H1 (cell line): ENCODE measurements around the gene ST8SIA5. TPM values are rescaled to one million over a fixed set of nuclear protein-coding genes. Genes with fewer than 3 reads are reported as not detected.

Experiments
- CTCF ChIA-PET: fragments of 300-600 bp; sonication (Branson Sonifier 250); formaldehyde crosslinking; loops from one replicate; lab custom pipeline; 2021; ENCODE audit not compliant: partially characterized antibody; lab: Charles Lee
- POLR2A ChIA-PET: fragments of 300-600 bp; sonication (Branson Sonifier 250); formaldehyde crosslinking; loops from one replicate; lab custom pipeline; 2021; ENCODE audit warnings: inconsistent platforms; ENCODE audit not compliant: partially characterized antibody; lab: Charles Lee
- DNase-seq, 2 experiments: peaks; one replicate each; pipeline versions ENCODE4 v3.0.0 to v3.0.0-alpha.2; 2010 to 2022; ENCODE audit warnings: low spot score in 2 of 2, low read depth in 1 of 2, mixed read lengths in 1 of 2
- FAIRE-seq: peaks from 2 replicates; lab custom pipeline; 2011; peaks lifted over from hg19 to GRCh38; lab: Jason Lieb, UNC
- H2AFZ ChIP-seq: 2 replicates; pipeline ENCODE4 v1.8.1; 2012; ENCODE audit warnings: low read length, inconsistent platforms
- H2AK5ac ChIP-seq: 2 replicates; pipeline ENCODE4 v1.6.1; 2013; ENCODE audit warnings: low read depth, low read length
- H2BK120ac ChIP-seq: replicated peaks from 2 replicates; pipeline ENCODE3; 2013; ENCODE audit warnings: low read depth, low read length, inconsistent platforms
- H2BK12ac ChIP-seq: 2 replicates; pipeline ENCODE4 v1.6.1; 2013; ENCODE audit warnings: low read depth, low read length
- H2BK15ac ChIP-seq: 2 replicates; pipeline ENCODE4 v1.6.1; 2013; ENCODE audit warnings: low read length
- H2BK20ac ChIP-seq: 2 replicates; pipeline ENCODE4 v1.6.1; 2013; ENCODE audit warnings: low read length
- H2BK5ac ChIP-seq: 2 replicates; pipeline ENCODE4 v1.6.1; 2013; ENCODE audit warnings: low read depth, low read length
- H3K14ac ChIP-seq: 2 replicates; pipeline ENCODE4 v1.6.1; 2013; ENCODE audit warnings: inconsistent platforms; ENCODE audit not compliant: insufficient read length
- H3K18ac ChIP-seq: 2 replicates; pipeline ENCODE4 v1.6.1; 2013; ENCODE audit warnings: low read length; ENCODE audit errors: extremely low read depth
- H3K23ac ChIP-seq: 2 replicates; pipeline ENCODE4 v1.6.1; 2013; ENCODE audit warnings: inconsistent platforms; ENCODE audit not compliant: insufficient read length
- H3K23me2 ChIP-seq: 2 replicates; pipeline ENCODE4 v1.6.1; 2013; ENCODE audit warnings: low read depth, low read length
- H3K27ac ChIP-seq: 2 replicates; pipeline ENCODE4 v1.6.1; 2011; ENCODE audit warnings: low read depth, low read length, inconsistent platforms
- H3K27me3 ChIP-seq, 4 experiments: replicated peaks in 1 of 4; 1 replicate in 1 of 4; 2 replicates in 3 of 4; pipeline versions ENCODE4 v1.6.1 to v1.8.1; 2011 to 2013; ENCODE audit warnings: low read length in 3 of 4, mild to moderate bottlenecking in 3 of 4, inconsistent platforms in 2 of 4, mixed read lengths in 2 of 4, moderate library complexity in 1 of 4; ENCODE audit not compliant: control insufficient read depth in 3 of 4, insufficient read depth in 3 of 4; ENCODE audit errors: extremely low read depth in 1 of 4
- H3K36me3 ChIP-seq, 4 experiments: 2 replicates each; pipeline versions ENCODE4 v1.6.1 to v1.8.1; 2011 to 2013; ENCODE audit warnings: mild to moderate bottlenecking in 4 of 4, low read length in 3 of 4, moderate library complexity in 2 of 4, control low read depth in 1 of 4, inconsistent platforms in 1 of 4; ENCODE audit not compliant: insufficient read depth in 4 of 4, control insufficient read depth in 2 of 4
- H3K4ac ChIP-seq: replicated peaks from 2 replicates; pipeline ENCODE3; 2013; ENCODE audit warnings: low read length, low read depth, mixed read lengths, inconsistent platforms; ENCODE audit not compliant: insufficient read length
- H3K4me1 ChIP-seq, 4 experiments: replicated peaks in 1 of 4; 1 replicate in 1 of 4; 2 replicates in 3 of 4; pipeline versions ENCODE4 v1.6.1 to v1.8.1; 2011 to 2013; ENCODE audit warnings: low read length in 3 of 4, inconsistent platforms in 2 of 4, mixed read lengths in 1 of 4; ENCODE audit not compliant: insufficient read depth in 4 of 4, control insufficient read depth in 3 of 4
- H3K4me2 ChIP-seq, 2 experiments: 2 replicates each; pipeline versions ENCODE4 v1.6.1 to v1.8.1; 2011 to 2013; ENCODE audit warnings: low read depth in 2 of 2, low read length in 2 of 2, control low read depth in 1 of 2, inconsistent platforms in 1 of 2, mild to moderate bottlenecking in 1 of 2; ENCODE audit not compliant: insufficient read depth in 1 of 2
- H3K4me3 ChIP-seq, 4 experiments: fragments of 200-600, 300-600 bp in 1 of 4; sonication (generic), shearing (Covaris generic), sonication (Bioruptor Twin) in 1 of 4; 2 replicates each; pipeline versions ENCODE4 v1.5.1 to v1.8.1; 2011 to 2016; ENCODE audit warnings: low read length in 4 of 4, low read depth in 3 of 4, control low read depth in 2 of 4, inconsistent platforms in 2 of 4, mild to moderate bottlenecking in 2 of 4, mixed read lengths in 1 of 4, moderate library complexity in 1 of 4; ENCODE audit not compliant: insufficient read depth in 2 of 4; ENCODE audit errors: extremely low read depth in 1 of 4
- H3K56ac ChIP-seq: replicated peaks from 2 replicates; pipeline ENCODE3; 2013; ENCODE audit warnings: low read depth, mild to moderate bottlenecking, mixed read lengths, low read length, inconsistent platforms; ENCODE audit not compliant: insufficient read length
- H3K79me1 ChIP-seq: 2 replicates; pipeline ENCODE4 v1.6.1; 2013; ENCODE audit warnings: low read depth, low read length, control low read depth
- H3K79me2 ChIP-seq, 2 experiments: 2 replicates each; pipeline versions ENCODE4 v1.6.1 to v1.8.1; 2012 to 2013; ENCODE audit warnings: low read length in 2 of 2, mild to moderate bottlenecking in 2 of 2, inconsistent platforms in 1 of 2; ENCODE audit not compliant: insufficient read depth in 2 of 2, control insufficient read depth in 1 of 2
- H3K9ac ChIP-seq, 4 experiments: replicated peaks in 1 of 4; 1 replicate in 1 of 4; 2 replicates in 3 of 4; pipeline versions ENCODE4 v1.6.1 to v1.8.1; 2011 to 2013; ENCODE audit warnings: low read depth in 3 of 4, low read length in 3 of 4, control low read depth in 2 of 4, mild to moderate bottlenecking in 2 of 4, moderate library complexity in 2 of 4, inconsistent platforms in 1 of 4; ENCODE audit errors: extremely low read depth in 1 of 4
- H3K9me3 ChIP-seq, 2 experiments: 2 replicates each; pipeline versions ENCODE4 v1.6.1 to v1.8.1; 2012 to 2013; ENCODE audit warnings: mild to moderate bottlenecking in 2 of 2, moderate library complexity in 2 of 2, control low read depth in 1 of 2, inconsistent platforms in 1 of 2, low read depth in 1 of 2, low read length in 1 of 2, mixed read lengths in 1 of 2; ENCODE audit not compliant: insufficient read depth in 2 of 2
- H4K20me1 ChIP-seq, 2 experiments: replicated peaks in 1 of 2; 2 replicates each; pipeline versions ENCODE3 to v1.8.1; 2011 to 2013; ENCODE audit warnings: inconsistent platforms in 2 of 2, low read length in 2 of 2, mild to moderate bottlenecking in 1 of 2; ENCODE audit not compliant: insufficient read depth in 2 of 2, control insufficient read depth in 1 of 2
- H4K5ac ChIP-seq: 2 replicates; pipeline ENCODE4 v1.6.1; 2013; ENCODE audit warnings: low read length, low read depth, mixed read lengths, inconsistent platforms; ENCODE audit not compliant: insufficient read length
- H4K8ac ChIP-seq: 2 replicates; pipeline ENCODE4 v1.8.0; 2013; ENCODE audit warnings: mild to moderate bottlenecking, moderate library complexity, low read length, inconsistent platforms; ENCODE audit not compliant: insufficient read depth; ENCODE audit errors: extremely low read depth
- H4K91ac ChIP-seq: replicated peaks from 2 replicates; pipeline ENCODE3; 2013; ENCODE audit warnings: low read length, mixed read lengths, inconsistent platforms; ENCODE audit not compliant: insufficient read length
- CHD2 ChIP-seq: IDR thresholded peaks from 2 replicates; pipeline ENCODE4 v1.6.1; 2012; ENCODE audit warnings: low read length, improper control_type of control experiment
- CTCF ChIP-seq, 3 experiments: IDR thresholded peaks; 1 replicate in 2 of 3; 2 replicates in 1 of 3; pipeline versions ENCODE4 v1.5.1 to v1.6.1; 2011; ENCODE audit warnings: low read length in 3 of 3, mild to moderate bottlenecking in 3 of 3, inconsistent platforms in 2 of 3, low read depth in 1 of 3, moderate library complexity in 1 of 3; ENCODE audit not compliant: insufficient read depth in 1 of 3; ENCODE audit errors: control extremely low read depth in 1 of 3
- EZH2 ChIP-seq: fragments of 200-600 bp; sonication (generic); IDR thresholded peaks from 2 replicates; pipeline ENCODE4 v1.7.1; 2012; ENCODE audit warnings: low read depth, mild to moderate bottlenecking, moderate library complexity, low read length, inconsistent platforms; ENCODE audit not compliant: severe bottlenecking
- HDAC2 ChIP-seq, 2 experiments: fragments of 300-600 bp in 1 of 2; sonication (generic) in 1 of 2; IDR thresholded peaks; 2 replicates each; pipeline ENCODE4 v1.6.1; 2011 to 2012; ENCODE audit warnings: low read depth in 2 of 2, low read length in 2 of 2, mild to moderate bottlenecking in 2 of 2, moderate library complexity in 2 of 2, borderline replicate concordance in 1 of 2, inconsistent platforms in 1 of 2
- HDAC6 ChIP-seq: IDR thresholded peaks from one replicate; pipeline ENCODE4 v1.7.1; 2012; ENCODE audit warnings: low read depth, mild to moderate bottlenecking, inconsistent platforms, low read length, moderate library complexity
- JUND ChIP-seq: IDR thresholded peaks from 2 replicates; pipeline ENCODE4 v1.6.1; 2011; ENCODE audit warnings: mild to moderate bottlenecking, improper control_type of control experiment, low read length
- KDM5A ChIP-seq: fragments of 200-600 bp; IDR thresholded peaks from 2 replicates; pipeline ENCODE4 v1.7.1; 2012; ENCODE audit warnings: mild to moderate bottlenecking, low read length, inconsistent platforms, mixed read lengths
- PHF8 ChIP-seq: fragments of 200-600 bp; sonication (generic); conservative IDR thresholded peaks from 2 replicates; pipeline ENCODE4 v1.7.1; 2012; ENCODE audit warnings: low read depth, mild to moderate bottlenecking, inconsistent platforms, low read length, moderate library complexity
- TAF7 ChIP-seq: optimal IDR thresholded peaks from 2 replicates; pipeline ENCODE3; 2011; ENCODE audit warnings: low read depth, mild to moderate bottlenecking, inconsistent platforms, low read length, moderate library complexity, borderline replicate concordance
- TBP ChIP-seq: IDR thresholded peaks from 2 replicates; pipeline ENCODE4 v1.6.1; 2011; ENCODE audit warnings: low read depth, low read length, improper control_type of control experiment
- WGBS, 2 experiments: shearing (Covaris generic) in 1 of 2; methylation state at CpG; one replicate each; pipeline versions ENCODE4 v1.1.6 to v1.1.7; 2013 to 2015; ENCODE audit warnings: low lambda C conversion rate in 2 of 2, mixed read lengths in 2 of 2, inconsistent platforms in 1 of 2, low coverage in 1 of 2, missing lambda C conversion rate in 1 of 2; ENCODE audit not compliant: insufficient replicate concordance in 2 of 2, insufficient coverage in 1 of 2, insufficient read length in 1 of 2; ENCODE audit errors: extremely low coverage in 1 of 2, missing lambda C conversion rate in 1 of 2; 5-methylcytosine and 5-hydroxymethylcytosine counted together
- polyA plus RNA-seq, 7 experiments: library from polyadenylated mRNA; depleted of rRNA in 3 of 7; stranded (reverse) in 5 of 7; unstranded in 2 of 7; fragments of >200 nt in 5 of 7; fragments of 200-250 nt in 2 of 7; gene quantifications; 1 replicate in 5 of 7; 2 replicates in 1 of 7; 4 replicates in 1 of 7; pipeline versions ENCODE4 v1.2.1 to v1.2.3, GENCODE V29; 2011 to 2013; ENCODE audit warnings: missing spikeins in 2 of 7, mixed read lengths in 2 of 7
- total RNA-seq: library from RNA; stranded (reverse); fragmentation: NEBNext Ultra II Directional; extraction: Animal tissue kit (Norgen Biotek cat#: 25700); gene quantifications from 2 replicates; pipeline ENCODE4 v1.2.1, GENCODE V29; 2021
- TF ChIP-seq, protein P1 (sequence below): IDR thresholded peaks from 2 replicates; pipeline ENCODE4 v1.6.1; 2012; ENCODE audit warnings: inconsistent platforms

The ST8SIA5 gene
- total and polyA plus RNA-seq, 2 of the 8 experiments (the other 6 are each of a cell fraction or from before 2014, with no cell fraction given) = 2.4 to 6.3 TPM

GRCh38 chr18:46725310-46725709, 31.5 kb downstream of the ST8SIA5 start:
- Histone ChIP-seq H4K5ac (no peak overlapping the region), H2AFZ (no peak overlapping the region), H3K4me2 (no peak overlapping the region), H3K14ac (no peak overlapping the region), H2BK15ac (no peak overlapping the region), H3K79me1 (no peaks in the 10 kb centered on the region), H3K4me1 (no peaks in the 10 kb centered on the region), H3K56ac (no peak overlapping the region), H2AK5ac (no peak overlapping the region), H2BK120ac (no peak overlapping the region), H3K27ac (no peak overlapping the region), H4K8ac (no peak overlapping the region), H3K9ac (no peak overlapping the region), H4K20me1 (no peaks in the 10 kb centered on the region), H3K4ac (no peak overlapping the region), H4K91ac (no peak overlapping the region), H3K27me3 (no peaks in the 10 kb centered on the region), H3K79me2 (no peaks in the 10 kb centered on the region), H3K23me2 (no peaks in the 10 kb centered on the region), H3K36me3 (0 out of 8 replicates have a peak, but pooled peaks cover 0 to under 1% (median 0%) of the 10 kb centered on the region in 4 experiments), H2BK20ac (no peak overlapping the region), H3K18ac (no peak overlapping the region), H3K4me3 (no peak overlapping the region), H3K23ac (no peak overlapping the region), H2BK12ac (no peak overlapping the region), H3K9me3 (peaks cover 4% of the 10 kb centered on the region in 2 experiments; a peak in 2 of 4 replicates), H2BK5ac (no peak overlapping the region)
- ChIA-PET POLR2A (no interaction called here), CTCF (interaction anchor here (0.6 to 2.0 kb wide), 4 partner anchors 10 to 105 kb away, joined by 3 to 10 read pairs (median 4); no protein-coding TSS in a partner anchor)
- WGBS, 2 experiments = 92% methylated on average over 3 of the region's 3 CpGs; no CpG with 5 or more reads in 1 of the 2 experiments
- no peak for FAIRE-seq
- DNase-seq = no peak
- TF ChIP-seq TBP = no peak
- no peak for TF ChIP-seq PHF8
- no peak for TF ChIP-seq EZH2
- TF ChIP-seq HDAC6 = no peak
- no peak for TF ChIP-seq CTCF (IDR thresholded peaks at IDR 0.05; ENCODE audit: control extremely low read depth in 1 of 3, insufficient read depth in 1 of 3, low read depth in 1 of 3, low read length in 3 of 3)
- TF ChIP-seq, protein P1, sequence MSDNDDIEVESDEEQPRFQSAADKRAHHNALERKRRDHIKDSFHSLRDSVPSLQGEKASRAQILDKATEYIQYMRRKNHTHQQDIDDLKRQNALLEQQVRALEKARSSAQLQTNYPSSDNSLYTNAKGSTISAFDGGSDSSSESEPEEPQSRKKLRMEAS = no peak
- no peak for TF ChIP-seq CHD2
- TF ChIP-seq HDAC2 (IDR thresholded peaks at IDR 0.05; ENCODE audit: borderline replicate concordance in 1 of 2, low read depth in 2 of 2, low read length in 2 of 2) = no peak
- TF ChIP-seq JUND = no peak
- TF ChIP-seq TAF7 = no peak
- TF ChIP-seq KDM5A = no peak
